Smooth muscle cell of the brain vasculature (primary cell): Measurements from ENCODE around the gene VPS18.

Source experiments
- DNase-seq: peaks from one replicate; pipeline ENCODE4 v3.0.0-alpha.2; 2012; ENCODE audit warnings: low read depth, low spot score

Gene VPS18

DNA sequence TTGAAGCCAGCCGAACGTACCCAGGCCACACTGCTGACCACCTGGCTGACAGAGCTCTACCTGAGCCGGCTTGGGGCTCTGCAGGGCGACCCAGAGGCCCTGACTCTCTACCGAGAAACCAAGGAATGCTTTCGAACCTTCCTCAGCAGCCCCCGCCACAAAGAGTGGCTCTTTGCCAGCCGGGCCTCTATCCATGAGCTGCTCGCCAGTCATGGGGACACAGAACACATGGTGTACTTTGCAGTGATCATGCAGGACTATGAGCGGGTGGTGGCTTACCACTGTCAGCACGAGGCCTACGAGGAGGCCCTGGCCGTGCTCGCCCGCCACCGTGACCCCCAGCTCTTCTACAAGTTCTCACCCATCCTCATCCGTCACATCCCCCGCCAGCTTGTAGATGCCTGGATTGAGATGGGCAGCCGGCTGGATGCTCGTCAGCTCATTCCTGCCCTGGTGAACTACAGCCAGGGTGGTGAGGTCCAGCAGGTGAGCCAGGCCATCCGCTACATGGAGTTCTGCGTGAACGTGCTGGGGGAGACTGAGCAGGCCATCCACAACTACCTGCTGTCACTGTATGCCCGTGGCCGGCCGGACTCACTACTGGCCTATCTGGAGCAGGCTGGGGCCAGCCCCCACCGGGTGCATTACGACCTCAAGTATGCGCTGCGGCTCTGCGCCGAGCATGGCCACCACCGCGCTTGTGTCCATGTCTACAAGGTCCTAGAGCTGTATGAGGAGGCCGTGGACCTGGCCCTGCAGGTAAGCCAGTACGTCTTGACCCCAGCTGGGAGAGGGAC lies 6.2 kb downstream of the VPS18 start:
- no peak for DNase-seq

DNA sequence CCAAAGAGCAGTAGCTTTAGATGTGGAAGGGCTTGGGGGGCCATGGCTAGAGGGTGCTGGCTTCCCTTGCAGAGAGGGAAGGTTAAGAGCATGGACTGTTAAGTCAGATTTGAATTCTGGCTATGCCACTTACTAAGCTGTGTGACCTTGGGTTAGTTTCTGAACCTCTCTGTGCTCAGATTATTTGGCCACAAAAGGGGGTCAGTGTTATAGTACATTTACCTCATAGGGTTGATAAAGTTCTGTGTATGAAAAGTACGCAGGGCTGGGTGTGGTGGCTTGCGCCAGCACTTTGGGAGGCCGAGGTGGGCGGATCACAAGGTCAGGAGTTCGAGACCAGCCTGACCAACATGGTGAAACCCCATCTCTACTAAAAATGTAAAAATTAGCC lies 6.8 kb downstream of the VPS18 start:
- DNase-seq = no peak

- no peak for DNase-seq
Observed at GRCh38 chr15:40902605-40903561, 8.6 kb downstream of the VPS18 start.

DNA sequence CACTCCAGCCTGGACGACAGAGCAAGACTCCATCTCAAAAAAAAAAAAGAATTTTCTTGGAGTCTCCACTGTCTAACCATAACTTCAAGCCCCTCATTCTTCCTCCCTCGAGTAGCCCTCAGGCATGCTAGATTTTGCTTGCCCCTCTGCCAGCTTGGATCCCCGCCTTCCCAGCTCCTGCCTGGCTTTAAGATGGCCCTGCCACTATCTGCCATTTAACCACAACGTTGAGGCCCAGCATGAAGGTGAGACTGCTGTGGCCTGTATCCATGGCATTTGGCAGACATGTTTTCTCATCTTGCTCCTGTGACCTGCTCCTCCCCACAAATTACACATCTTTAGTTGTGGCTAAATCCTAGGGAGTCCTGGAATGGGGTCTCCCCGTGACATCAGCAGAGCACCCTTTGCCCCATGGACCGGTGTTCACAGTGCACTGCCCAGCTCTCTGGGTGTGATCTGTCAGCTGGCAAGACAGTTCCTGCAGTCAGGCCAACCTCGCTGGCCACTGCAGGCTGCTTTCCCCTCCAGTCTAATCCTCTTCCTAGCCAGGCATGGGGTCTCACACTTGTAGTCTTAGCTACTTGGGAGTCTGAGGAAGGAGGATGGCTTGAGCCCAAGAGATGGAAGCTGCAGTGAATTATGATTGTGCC lies 10.4 kb downstream of the VPS18 start:
- DNase-seq = no peak

GRCh38 chr15:40906091-40906990 lies 12.1 kb downstream of the VPS18 start:
- peak; percentile 67 for DNase-seq

DNA sequence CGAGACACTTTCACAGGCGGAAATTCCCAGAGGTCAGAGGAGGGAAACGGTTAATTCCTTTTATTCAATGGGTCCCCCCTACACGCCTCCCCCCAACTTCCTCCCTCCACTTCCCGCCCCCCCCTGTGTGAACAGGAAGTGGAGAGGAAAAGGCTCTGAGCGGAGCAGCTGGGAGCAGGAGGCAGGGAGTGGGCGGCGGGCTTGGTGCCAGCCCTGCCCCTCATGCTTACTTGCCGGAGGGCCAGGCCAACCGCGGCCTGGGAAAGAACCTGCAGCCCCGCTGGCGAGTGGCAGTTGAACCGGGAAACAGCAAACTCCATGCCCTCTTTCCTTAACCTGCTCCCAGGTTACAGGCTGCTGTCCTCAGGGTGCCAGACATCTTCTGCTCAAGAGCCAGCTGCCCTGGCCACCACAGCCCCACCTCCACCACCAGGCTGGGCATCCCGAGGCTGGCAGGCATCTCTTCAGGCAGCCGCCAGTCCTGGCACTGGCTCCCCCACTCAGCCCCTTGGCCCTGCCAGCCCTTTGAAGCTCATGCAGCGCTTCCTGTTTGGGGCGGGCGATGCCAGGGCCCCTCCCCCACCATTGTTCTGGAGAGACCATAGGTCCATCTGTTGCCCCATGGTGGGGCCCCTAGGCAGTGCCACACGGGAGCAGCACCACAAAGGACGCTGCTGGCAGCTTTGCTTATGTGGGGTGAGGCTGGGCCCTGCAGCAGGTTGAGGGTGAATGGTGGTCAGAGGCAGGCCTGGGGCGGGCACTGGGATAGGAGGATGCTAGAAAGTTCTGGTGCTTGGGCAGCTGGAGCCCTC lies 12.9 kb downstream of the VPS18 start:
- no peak for DNase-seq

GRCh38 chr15:40908095-40908494 lies 13.8 kb downstream of the VPS18 start:
- no peak for DNase-seq

GRCh38 chr15:40909662-40910630 lies 15.7 kb downstream of the VPS18 start:
- DNase-seq = no peak

DNA sequence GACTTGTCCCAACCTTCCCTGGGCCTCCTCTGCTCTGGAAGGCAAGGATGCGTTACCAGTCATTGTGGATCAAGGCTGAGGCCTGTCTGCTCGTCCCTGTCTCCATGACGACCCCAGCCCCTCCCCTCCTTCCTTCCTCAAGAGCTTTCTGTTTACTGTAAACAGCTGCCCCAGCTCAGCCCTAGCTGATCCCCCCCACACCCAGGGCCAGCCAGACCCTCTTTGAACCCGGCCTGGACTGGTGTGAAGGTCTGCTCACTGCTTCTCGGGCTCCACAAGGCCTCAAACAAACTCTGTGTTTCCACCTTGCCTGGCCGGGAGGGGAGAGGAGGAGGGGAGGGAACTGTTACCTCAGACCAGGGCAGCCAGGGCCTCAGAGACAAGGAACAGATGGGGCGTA lies 16.9 kb downstream of the VPS18 start:
- DNase-seq = no peak

GRCh38 chr15:40911693-40912092 lies 17.4 kb downstream of the VPS18 start:
- no peak for DNase-seq

DNA sequence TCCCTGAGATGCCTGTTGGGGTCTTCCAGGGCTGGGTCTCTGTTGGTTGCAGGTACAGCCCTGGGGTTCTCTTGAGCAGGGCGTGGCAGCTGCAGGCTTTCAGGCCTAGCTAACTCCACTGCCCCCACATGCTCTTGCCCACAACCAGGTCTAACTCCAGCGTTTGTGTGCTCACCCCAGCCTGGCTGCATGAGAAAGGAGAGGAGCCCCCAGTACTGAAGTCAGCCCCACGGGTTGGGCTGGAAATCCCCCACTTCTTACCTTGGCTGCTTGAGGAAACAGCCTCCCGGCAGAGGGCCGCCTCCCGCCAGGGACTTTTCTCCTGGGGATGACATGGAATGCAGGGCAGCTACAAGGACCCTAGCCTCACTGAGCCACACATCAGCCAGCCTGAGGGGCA lies 18.2 kb downstream of the VPS18 start:
- no peak for DNase-seq

GRCh38 chr15:40914013-40914412 lies 19.8 kb downstream of the VPS18 start:
- no peak for DNase-seq

GRCh38 chr15:40914486-40914885 lies 20.2 kb downstream of the VPS18 start:
- no peak for DNase-seq

DNA sequence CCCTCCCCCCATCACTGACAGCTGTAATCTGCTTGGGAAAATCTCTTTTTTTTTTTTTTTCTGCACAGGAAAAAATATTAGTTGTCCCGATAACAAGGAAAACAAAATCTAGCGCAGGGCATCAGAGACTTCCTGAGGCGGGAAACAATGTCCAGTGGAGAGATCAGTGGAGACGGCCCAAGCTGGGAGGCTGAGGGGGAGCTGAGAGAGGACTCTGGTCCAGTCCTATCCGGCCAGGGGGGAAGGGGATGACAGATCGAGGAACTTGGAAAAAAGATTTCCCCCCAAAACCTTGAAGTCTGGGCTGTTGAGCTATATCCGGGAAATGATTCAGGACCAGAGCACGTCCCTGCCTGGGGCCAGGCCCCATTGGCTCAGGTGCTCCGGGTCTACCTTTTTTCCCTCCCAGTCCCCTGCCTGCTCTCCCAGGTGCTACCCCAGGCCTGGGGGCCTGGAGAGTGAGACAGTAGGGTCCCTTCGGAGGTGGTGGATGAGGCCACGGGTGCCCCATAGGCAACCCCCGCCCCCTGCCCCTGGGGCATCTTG lies 20.9 kb downstream of the VPS18 start:
- DNase-seq = no peak

GRCh38 chr15:40915679-40916078 lies 21.4 kb downstream of the VPS18 start:
- no peak for DNase-seq

GRCh38 chr15:40917585-40917984 lies 23.3 kb downstream of the VPS18 start:
- no peak for DNase-seq

DNA sequence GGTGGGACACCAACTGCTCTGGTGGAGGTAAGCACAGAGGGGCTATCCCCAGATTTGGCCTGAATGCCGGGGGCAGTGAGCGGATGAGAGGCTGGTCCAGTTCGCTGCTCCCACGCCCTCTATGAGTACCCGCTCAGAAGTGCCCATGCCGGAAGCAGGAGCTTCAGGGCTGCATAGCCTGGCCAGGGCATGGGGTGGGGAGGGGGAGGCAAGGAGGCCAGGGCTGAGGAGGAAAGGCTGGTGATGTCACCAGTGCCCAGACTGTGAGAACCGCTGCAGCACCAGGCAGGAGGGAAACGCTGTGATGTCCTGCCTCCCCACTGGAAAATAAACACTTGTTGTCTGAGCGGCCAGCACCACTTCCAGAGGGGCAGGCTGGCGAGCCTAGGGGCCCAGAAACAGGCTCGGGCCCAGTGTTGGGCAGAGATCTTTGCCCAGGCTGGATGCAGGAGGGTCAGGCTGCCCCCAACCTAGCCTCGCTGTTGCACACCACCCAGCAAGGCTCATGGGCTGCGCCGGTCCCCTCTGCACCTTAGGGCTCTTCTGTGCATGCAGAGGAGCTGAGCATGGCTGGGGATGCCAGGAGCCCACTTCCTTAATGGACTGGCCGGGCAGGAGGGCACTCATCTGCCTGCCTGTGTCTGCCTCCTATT lies 24.0 kb downstream of the VPS18 start:
- no peak for DNase-seq

- no peak for DNase-seq
Observed at GRCh38 chr15:40918799-40919392, 24.6 kb downstream of the VPS18 start.
